ACHN (cell line): ENCODE data around the gene EEPD1.
"Not testable (repeated sequence)": the region's sequence is repeated elsewhere in the genome, so short reads cannot be mapped to it uniquely, and the experiment has no call there.

ENCODE experiments used
- DNase-seq: peaks from one replicate; pipeline ENCODE4 v3.0.0-alpha.2; 2015
- in situ Hi-C: cut with HindIII; loops from 2 replicates; pipeline ENCODE4 v1.10.0; 2017; ENCODE audit warnings: low sequenced_read_pairs, low pct_ligation_motif_present, low pct_unique_long_range_greater_than_20kb

Gene EEPD1

DNA sequence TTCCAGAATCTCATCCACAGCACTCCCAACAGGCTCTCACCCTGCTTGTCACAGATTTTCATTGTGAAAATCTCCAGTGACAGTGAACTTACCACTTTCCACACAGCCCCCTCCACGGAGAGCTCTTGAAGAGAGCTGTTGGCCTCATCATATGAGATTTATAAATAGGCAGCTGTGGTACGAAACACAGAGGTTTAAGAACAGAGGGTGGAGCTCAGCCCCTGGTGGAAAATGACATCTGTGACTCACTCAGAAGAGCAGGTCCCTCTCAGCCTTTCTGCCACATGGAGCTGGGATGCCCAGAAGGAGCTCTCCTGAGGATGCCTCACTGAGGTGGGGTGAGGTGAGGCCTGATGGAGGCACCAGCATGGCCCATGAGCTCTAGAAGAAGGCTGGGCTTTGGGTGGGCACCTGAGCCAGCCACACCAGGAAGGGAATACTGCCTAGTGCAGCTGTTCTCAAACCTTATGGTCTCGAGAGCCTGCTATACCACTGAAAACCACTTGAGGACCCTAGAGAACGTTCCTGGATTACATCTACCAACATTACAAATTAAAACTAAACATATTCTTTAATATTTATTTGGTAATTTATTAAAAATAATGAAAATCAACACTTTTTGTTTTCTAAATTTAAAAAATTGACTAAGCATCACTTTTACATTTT, 25.8 kb upstream of the EEPD1 start:
- in situ Hi-C loops: no loop called here
- DNase-seq: no peak

DNA sequence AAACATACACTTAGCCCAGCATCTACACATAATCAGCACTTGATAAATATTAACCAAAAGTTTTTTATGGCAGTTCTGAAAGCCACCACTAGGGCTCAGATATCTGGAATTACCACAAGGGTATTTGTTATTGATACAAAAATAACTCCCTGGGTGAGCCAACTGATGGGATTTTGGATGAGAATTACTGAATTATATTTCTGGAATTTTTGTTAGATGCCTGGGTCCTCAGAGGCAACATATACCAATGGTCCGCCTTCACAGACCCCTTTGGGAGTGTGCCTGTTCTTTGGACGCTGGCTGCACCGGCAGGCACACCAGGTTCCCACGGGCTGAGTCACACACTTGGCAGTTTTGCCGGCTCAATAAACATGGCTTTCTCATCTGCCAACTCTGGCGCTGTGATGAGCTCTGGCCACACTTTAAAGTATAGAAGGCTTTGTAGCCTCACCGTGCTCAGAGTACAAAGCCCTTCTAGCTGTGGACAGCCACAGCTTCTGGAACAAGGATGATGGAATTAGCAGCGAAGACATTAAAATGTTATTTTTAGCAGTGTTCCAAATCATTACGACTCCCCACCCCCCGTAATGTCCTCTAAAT, 24.5 kb upstream of the EEPD1 start:
- in situ Hi-C loops: no loop called here
- peak; percentile 97 for DNase-seq

- DNase-seq: peak; percentile 33
- in situ Hi-C loops: no loop called here
Observed at GRCh38 chr7:36129048-36129534, 24.0 kb upstream of the EEPD1 start.

DNA sequence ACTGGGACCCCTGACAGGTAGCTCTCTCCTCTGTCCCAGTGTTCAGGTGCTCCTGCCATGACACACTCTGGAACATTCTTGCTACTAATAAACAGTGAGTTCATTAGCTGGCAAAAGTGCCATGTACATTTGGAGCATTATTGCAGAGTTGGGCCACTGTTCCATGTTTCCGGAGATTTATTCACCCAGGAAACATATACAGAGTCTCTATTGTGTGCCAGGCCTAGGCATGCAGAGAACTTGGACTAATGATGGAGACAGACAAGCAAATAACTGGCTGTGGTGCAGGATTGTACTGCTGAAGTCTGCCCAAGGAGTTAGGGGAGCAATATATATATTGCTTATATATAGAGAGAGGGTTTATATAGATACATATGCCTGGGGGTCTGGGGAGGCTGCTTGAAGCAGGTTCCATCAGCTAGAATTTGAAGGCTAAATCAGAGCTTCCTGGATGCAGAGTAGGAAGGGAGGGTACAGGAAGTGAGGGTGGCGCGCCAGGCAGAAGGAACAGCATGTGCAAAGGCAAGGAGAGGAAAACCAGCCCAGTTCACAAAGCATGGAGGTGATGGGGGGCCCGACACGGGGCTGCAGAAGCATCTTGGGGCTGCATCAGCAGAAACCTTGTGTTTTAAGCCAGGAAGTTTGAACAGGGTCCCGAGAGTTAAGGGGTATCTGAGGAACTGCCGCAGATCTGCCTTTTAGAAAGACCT, 22.7 kb upstream of the EEPD1 start:
- no peak for DNase-seq
- in situ Hi-C loops: no loop called here

DNA sequence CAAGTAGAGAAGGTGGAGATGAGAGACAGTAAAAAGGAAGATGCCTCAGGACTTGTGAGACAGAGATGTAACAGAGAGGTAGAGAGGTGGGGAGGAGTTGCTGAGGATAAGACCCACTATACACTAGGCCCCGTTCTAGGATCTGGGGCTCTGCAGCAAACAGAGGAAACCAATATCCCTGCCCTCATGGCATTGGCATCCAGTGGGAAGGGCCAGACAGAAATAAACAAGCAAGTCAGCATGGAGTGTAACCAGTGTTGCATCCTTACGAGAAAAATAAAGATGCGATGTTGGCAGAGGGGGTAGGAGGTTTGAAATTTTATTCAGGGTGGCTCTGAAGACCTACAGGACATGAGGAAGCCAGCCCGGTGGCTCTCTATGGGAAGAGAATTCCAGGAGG, 22.0 kb upstream of the EEPD1 start:
- no peak for DNase-seq
- in situ Hi-C loops: no loop called here

- in situ Hi-C loops: no loop called here
- no peak for DNase-seq
Observed at GRCh38 chr7:36131499-36131898, 21.6 kb upstream of the EEPD1 start.

DNA sequence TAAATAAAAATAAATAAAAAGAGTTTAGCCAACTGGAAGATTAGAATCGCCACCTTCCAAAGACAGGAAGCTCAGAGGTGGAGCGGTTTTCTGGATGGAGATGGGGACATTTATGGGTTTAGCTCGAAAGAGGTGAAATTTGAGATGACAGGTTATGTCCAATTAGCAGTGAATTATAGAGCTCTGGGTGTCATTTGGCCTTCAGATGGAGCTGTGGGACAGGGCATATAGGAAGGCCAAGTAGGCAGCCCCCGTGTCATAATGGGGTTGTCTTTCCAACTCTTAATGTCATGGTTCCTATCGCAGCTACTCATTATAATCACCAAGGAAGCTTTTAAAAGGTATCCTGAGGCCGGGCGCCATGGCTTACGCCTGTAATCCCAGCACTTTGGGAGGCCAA, 21.0 kb upstream of the EEPD1 start:
- in situ Hi-C loops: no loop called here
- no peak for DNase-seq

DNA sequence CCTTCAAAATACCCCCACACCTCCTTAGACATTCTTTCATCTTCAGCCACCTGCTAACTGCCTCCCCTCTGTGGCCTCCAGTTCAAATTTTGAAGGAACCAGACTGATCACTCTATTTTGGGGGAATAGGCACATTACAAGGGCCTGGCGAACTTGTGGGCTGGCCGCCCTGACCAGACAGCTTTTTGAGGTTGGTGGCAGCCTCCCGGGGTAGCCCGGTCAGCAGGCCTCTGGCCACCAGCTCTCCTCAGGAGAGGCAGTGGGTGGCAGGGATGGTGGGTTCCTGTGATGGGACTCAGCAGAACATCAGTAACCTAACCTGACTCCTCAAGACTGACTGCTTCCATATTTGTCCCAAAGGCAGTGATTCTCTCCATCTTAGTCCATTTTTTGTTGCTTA, 17.4 kb upstream of the EEPD1 start:
- no peak for DNase-seq
- in situ Hi-C loops: no loop called here

DNA sequence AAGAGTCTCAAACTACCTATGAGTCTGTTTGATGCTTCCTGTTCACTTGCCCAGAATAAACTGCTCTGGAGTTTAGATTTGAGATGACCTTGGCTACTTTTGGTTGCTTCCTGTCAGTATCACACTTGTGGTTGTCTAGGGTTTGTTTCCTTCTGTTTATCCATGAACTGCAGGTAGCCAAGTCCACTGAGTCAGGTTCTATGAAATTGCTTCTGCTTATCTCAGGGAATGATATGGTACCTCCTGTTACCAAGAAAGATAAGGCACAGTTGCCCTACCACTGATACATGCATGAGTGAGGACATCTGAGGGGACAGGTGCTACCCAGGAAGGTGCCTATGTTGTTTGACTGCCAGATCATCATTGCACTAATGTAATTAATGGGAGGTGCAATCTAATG, 15.8 kb upstream of the EEPD1 start:
- in situ Hi-C loops: no loop called here
- DNase-seq: no peak

DNA sequence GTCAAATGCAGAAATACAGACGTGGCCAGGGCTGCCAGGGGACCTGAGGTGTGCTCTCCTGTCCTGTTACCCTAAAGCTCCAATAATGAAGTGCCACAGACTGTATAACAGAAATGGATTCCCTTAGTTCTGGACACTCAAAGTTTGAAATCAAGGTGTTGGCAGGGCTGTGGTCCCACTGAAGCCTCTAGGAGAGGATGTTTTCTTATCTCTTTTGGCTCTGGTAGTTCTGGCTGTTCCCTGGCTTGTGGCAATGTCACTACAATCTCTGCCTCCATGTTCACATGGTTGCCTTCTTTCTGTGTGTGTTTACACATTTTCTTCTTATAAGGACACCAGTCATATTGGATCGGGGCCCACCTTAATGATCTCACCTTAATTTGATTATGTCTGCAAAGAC, 15.3 kb upstream of the EEPD1 start:
- in situ Hi-C loops: no loop called here
- DNase-seq: no peak

DNA sequence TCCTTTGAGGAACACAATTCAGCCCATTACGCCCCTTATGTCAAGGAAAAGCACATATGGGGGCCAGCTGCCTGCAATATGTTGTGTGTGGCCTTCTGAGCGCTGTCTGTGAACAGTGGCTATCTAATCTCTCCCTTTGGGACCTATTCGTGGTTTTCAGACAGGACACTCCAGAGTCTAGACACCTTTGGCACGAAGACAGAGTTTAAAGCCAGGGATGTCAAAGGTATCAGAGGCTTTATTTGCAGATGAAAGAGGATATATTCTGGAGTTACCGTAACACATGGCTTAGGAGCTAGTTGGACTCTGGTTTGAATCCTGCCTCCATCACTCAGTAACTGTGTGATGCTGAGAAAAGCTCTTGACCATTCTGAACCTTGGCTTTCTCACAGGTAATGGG, 14.8 kb upstream of the EEPD1 start:
- no peak for DNase-seq
- in situ Hi-C loops: no loop called here

DNA sequence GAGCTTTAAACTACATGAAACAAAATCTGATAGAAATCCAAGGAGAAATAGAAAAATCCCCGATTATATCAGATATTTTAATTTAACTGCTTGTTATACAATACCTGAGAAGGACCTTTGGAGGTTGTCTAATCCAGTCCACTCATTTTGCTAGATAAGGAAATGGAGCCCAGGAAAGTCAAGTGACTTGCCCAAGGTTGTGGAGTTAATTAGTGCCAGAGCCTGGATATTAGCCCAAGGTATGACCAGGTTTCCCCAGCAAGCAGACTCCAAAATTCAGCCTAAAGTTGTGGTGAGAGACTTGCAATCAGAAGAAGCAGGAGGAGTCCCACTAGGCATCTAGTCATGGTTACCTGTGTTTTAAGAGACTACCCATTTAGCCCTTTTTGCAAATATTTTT, 11.7 kb upstream of the EEPD1 start:
- no peak for DNase-seq
- in situ Hi-C loops: no loop called here

DNA sequence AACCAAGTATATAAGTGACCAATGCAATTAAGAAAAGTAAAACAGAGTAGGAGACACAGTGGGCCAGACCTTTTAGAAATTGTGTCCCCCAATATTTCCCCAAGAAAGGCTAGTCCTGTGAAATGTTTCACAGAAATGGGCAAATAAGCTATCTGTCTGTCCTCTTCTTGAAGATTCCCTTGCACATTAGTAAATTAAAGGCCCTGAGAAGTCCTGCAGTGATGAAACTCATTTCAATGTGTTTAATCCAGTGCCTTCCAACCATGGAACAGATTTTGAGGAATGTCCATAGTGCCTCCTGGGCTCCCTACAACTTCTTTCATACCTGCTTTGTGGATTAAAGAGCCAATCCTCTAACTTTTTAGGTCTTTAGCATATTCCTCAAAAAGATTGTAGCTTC, 11.2 kb upstream of the EEPD1 start:
- DNase-seq: no peak
- in situ Hi-C loops: no loop called here

- in situ Hi-C loops: no loop called here
- DNase-seq: no peak
Observed at GRCh38 chr7:36144189-36144588, 8.9 kb upstream of the EEPD1 start.

- no peak for DNase-seq
- in situ Hi-C loops: no loop called here
Observed at GRCh38 chr7:36145686-36146085, 7.4 kb upstream of the EEPD1 start.

DNA sequence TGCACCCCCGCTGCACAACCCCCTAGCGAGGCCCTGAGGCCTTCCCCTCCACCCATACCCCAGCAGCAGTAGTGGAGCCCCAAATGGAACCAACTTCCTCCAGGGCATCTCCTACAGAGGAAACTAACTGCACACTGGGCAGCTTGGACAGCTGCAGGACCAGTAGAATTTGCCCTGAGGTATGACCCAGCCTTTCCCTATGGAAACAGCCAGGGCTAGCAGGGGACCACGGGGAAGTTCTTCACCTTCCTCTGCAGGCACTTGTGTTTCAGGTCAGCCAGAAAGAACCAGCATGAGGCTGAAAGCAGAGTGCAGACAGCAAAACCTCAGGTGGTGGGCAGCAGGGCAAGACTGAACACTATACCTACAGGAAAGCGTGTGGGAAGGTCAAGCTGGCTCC, 5.7 kb upstream of the EEPD1 start:
- in situ Hi-C loops: no loop called here
- no peak for DNase-seq

GRCh38 chr7:36148422-36149065, 4.5 kb upstream of the EEPD1 start:
- in situ Hi-C loops: no loop called here
- DNase-seq: no peak

- DNase-seq, in situ Hi-C loops: not testable (repeated sequence)
Observed at GRCh38 chr7:36149240-36149639, 3.8 kb upstream of the EEPD1 start.

- in situ Hi-C loops: no loop called here
- no peak for DNase-seq
Observed at GRCh38 chr7:36149694-36150452, 3.2 kb upstream of the EEPD1 start.
